KMS-11 (cell line): Measurements from ENCODE around the gene AKAP4.

Experiments used
- H2AFZ ChIP-seq: fragments of 200-600 bp; sonication (generic); 2 replicates; pipeline ENCODE4 v1.6.1; 2016; ENCODE audit warnings: antibody characterized with exemption, mixed run types, low read depth
- H3K27ac ChIP-seq: fragments of 200-600 bp; sonication (generic); 2 replicates; pipeline ENCODE4 v1.6.1; 2016; ENCODE audit warnings: mild to moderate bottlenecking, mixed run types
- H3K27me3 ChIP-seq: fragments of 200-600 bp; sonication (generic); 2 replicates; pipeline ENCODE4 v1.6.1; 2017; ENCODE audit warnings: mild to moderate bottlenecking, low read depth, mixed run types, moderate library complexity; ENCODE audit not compliant: insufficient read depth
- H3K36me3 ChIP-seq: fragments of 200-600 bp; sonication (generic); 2 replicates; pipeline ENCODE4 v1.6.1; 2017; ENCODE audit warnings: mild to moderate bottlenecking, mixed run types; ENCODE audit not compliant: insufficient read depth
- H3K4me1 ChIP-seq: fragments of 200-600 bp; sonication (generic); 2 replicates; pipeline ENCODE4 v1.6.1; 2016; ENCODE audit warnings: mild to moderate bottlenecking, low read depth, mixed run types; ENCODE audit not compliant: poor library complexity, severe bottlenecking
- H3K4me2 ChIP-seq: fragments of 200-600 bp; sonication (generic); 2 replicates; pipeline ENCODE4 v1.7.0; 2016; ENCODE audit warnings: mild to moderate bottlenecking, mixed run types
- H3K4me3 ChIP-seq: fragments of 200-600 bp; sonication (generic); IDR thresholded peaks from 2 replicates; pipeline ENCODE4 v1.6.1; 2017; ENCODE audit warnings: low read depth, low read length, mixed read lengths; ENCODE audit not compliant: insufficient read depth
- H3K79me2 ChIP-seq: fragments of 200-600 bp; sonication (generic); 2 replicates; pipeline ENCODE4 v1.6.1; 2016; ENCODE audit warnings: low read depth, mixed run types; ENCODE audit not compliant: insufficient read depth
- H3K9ac ChIP-seq: fragments of 200-600 bp; sonication (generic); 2 replicates; pipeline ENCODE4 v1.6.1; 2016; ENCODE audit warnings: mild to moderate bottlenecking, mixed run types
- H4K20me1 ChIP-seq: fragments of 200-600 bp; sonication (generic); 2 replicates; pipeline ENCODE4 v1.6.1; 2016; ENCODE audit warnings: mild to moderate bottlenecking, mixed run types; ENCODE audit not compliant: insufficient read depth
- CTCF ChIP-seq: fragments of 200-600 bp; sonication (generic); conservative IDR thresholded peaks from 2 replicates; pipeline ENCODE4 v1.6.1; 2017; ENCODE audit warnings: low read depth, mild to moderate bottlenecking, antibody characterized with exemption, low read length, moderate library complexity, mixed read lengths

AKAP4 gene

DNA sequence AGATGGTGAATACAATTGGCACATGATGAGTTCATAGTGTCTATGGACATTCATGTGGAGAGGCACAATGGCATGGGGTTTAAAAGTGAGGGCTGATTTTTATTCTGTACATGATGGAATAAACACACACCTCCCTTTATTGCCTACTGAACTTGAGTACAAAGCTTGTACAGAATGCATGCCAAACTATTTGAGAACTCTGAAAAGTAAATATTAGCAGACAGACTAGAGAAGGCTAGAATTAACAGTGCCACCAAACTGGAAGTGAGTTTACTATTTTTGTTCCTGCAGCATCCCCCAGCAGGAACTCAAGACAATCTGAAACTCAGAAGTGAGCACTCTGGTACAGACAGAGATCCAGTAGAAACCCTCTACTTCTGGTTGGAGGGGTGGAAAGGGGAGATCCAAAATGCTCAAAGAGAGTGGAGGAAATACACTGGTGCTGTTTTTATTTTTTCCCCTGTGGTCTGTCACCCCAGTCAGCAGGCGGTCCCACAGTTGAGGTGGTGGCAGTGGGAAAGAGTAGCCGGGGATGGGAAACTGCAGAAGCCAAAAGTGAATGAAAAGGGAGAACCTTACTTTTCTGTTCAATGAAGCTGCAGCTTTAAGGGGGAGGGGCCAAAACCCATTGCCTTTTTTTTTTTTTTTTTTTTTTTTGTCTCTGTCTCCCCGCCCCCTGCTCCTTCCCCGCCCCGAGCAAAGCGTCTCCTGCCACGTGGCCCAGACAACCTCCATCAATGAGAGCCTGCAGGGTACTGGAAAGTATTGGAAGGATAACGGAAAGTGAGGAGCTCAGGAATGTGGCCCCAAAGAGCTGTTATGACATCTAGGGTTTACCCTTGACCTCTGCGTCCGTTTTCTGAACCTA is 20.5 kb downstream of the AKAP4 start:
- Histone ChIP-seq H3K9ac (no peak overlapping the region), H3K4me2 (no peak overlapping the region), H3K27ac (no peak overlapping the region), H4K20me1 (no peaks in the 10 kb centered on the region), H3K4me3 (no peak overlapping the region), H3K27me3 (no peaks in the 10 kb centered on the region), H3K4me1 (no peaks in the 10 kb centered on the region), H3K36me3 (no peaks in the 10 kb centered on the region), H3K79me2 (no peaks in the 10 kb centered on the region), H2AFZ (no peak overlapping the region)
- TF ChIP-seq CTCF: no peak

DNA sequence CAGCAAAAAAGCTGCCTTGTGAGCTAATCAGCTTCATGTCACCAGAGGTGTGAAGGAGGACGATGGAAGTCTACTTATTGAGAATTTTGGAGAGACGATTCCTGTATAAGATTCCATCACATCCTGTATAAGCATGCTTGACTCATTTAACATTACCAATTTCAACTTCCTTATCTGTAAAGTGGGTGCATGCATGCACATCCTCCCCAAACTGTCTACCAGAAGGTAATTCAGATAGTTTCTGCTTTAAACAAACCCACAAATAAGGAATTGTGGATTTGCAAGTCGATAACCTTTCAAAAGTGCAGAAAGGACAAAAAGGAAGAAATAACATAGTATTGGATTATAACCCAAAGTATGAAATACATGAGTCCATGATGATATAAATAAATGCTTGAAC is 31.1 kb downstream of the AKAP4 start:
- TF ChIP-seq CTCF: no peak
- no peak overlapping the region for H2AFZ ChIP-seq
- no peak overlapping the region for H3K27ac ChIP-seq

GRCh38 chrX:50168241-50168687 is 32.5 kb downstream of the AKAP4 start:
- Histone ChIP-seq H3K27ac (no peak overlapping the region), H3K4me2 (no peak overlapping the region), H2AFZ (no peak overlapping the region), H3K27me3 (no peaks in the 10 kb centered on the region), H3K4me3 (no peak overlapping the region), H3K79me2 (no peaks in the 10 kb centered on the region), H4K20me1 (no peaks in the 10 kb centered on the region), H3K9ac (no peak overlapping the region), H3K36me3 (no peaks in the 10 kb centered on the region), H3K4me1 (no peaks in the 10 kb centered on the region)
- no peak for TF ChIP-seq CTCF

More for the DNA sequence above, 31.1 kb downstream of the AKAP4 start:
- Histone ChIP-seq H3K27me3 (no peaks in the 10 kb centered on the region), H3K4me3 (no peak overlapping the region), H3K9ac (no peak overlapping the region), H3K79me2 (no peaks in the 10 kb centered on the region), H4K20me1 (no peaks in the 10 kb centered on the region), H3K4me2 (no peak overlapping the region), H3K36me3 (no peaks in the 10 kb centered on the region), H3K4me1 (no peaks in the 10 kb centered on the region)

- Histone ChIP-seq H3K4me1 (no peaks in the 10 kb centered on the region), H3K9ac (no peak overlapping the region), H3K36me3 (no peaks in the 10 kb centered on the region), H3K79me2 (no peaks in the 10 kb centered on the region), H3K4me2 (no peak overlapping the region), H3K4me3 (no peak overlapping the region), H3K27me3 (no peaks in the 10 kb centered on the region), H4K20me1 (no peaks in the 10 kb centered on the region), H2AFZ (no peak overlapping the region), H3K27ac (no peak overlapping the region)
- TF ChIP-seq CTCF: no peak
Measured at GRCh38 chrX:50167366-50167765, 33.4 kb downstream of the AKAP4 start.
